ENCODE measurements around the gene STX10.

The STX10 gene

GRCh38 chr19:13102666-13103580 is 47.3 kb downstream of the STX10 start, which contains the start of gene LYL1:
Gene LYL1, minus strand, starts transcription at chr19:13102858. Its CDS starts 1,687 bp downstream, at chr19:13101171.
- Histone ChIP-seq H3K4me3 (peak within 1 kb of the TSS; percentile 69), H3K27ac (peak within 1 kb of the TSS; percentile 85 to 95)
- DNase-seq (ENCODE audit: low spot score): peak; percentile 89
- TF ChIP-seq CTCF (IDR thresholded peaks at IDR 0.05): no peak

GRCh38 chr19:13102416-13102665 is 47.8 kb downstream of the STX10 start:
- DNase-seq (ENCODE audit: low spot score): no peak

GRCh38 chr19:13101590-13102415 is 48.4 kb downstream of the STX10 start:
- TF ChIP-seq CTCF (IDR thresholded peaks at IDR 0.05): no peak
- peak overlapping the region; percentile 85 to 95 for H3K27ac ChIP-seq
- H3K4me3 ChIP-seq: peak overlapping the region; percentile 69
- DNase-seq (ENCODE audit: low spot score): no peak

More at GRCh38 chr19:13102416-13102665, 47.8 kb downstream of the STX10 start:
- Histone ChIP-seq H3K27ac (peak overlapping the region; percentile 85 to 95), H3K4me3 (peak overlapping the region; percentile 69)
- TF ChIP-seq CTCF (IDR thresholded peaks at IDR 0.05): no peak

GRCh38 chr19:13100841-13101589 is 49.2 kb downstream of the STX10 start:
- DNase-seq (ENCODE audit: low spot score): no peak
- H3K27ac ChIP-seq: peak overlapping the region; percentile 11 to 95
- no peak for TF ChIP-seq CTCF (IDR thresholded peaks at IDR 0.05)
- peak overlapping the region; percentile 69 for H3K4me3 ChIP-seq

GRCh38 chr19:13100031-13100588 is 50.1 kb downstream of the STX10 start:
- Histone ChIP-seq H3K4me3 (peak overlapping the region; percentile 75), H3K27ac (peak overlapping the region; percentile 33 to 95)
- DNase-seq (ENCODE audit: low spot score): no peak
- TF ChIP-seq CTCF (IDR thresholded peaks at IDR 0.05): no peak
